HepG2 (cell line): ENCODE data around the gene BST1. TPM values are rescaled to one million over a fixed set of nuclear protein-coding genes. Genes with fewer than 3 reads are reported as not detected.

ENCODE experiments used
- BRCA1 ChIP-seq: sonication (generic); formaldehyde crosslinking; IDR thresholded peaks from 2 replicates; pipeline ENCODE4 v1.4.0; 2020; ENCODE audit warnings: missing genetic modification reagents
- CBX5 ChIP-seq: sonication (generic); formaldehyde crosslinking; IDR thresholded peaks from 2 replicates; pipeline ENCODE4 v1.4.0; 2020; ENCODE audit warnings: missing genetic modification reagents, borderline replicate concordance
- CEBPB ChIP-seq: IDR thresholded peaks from 2 replicates; pipeline ENCODE4 v1.6.1; 2011; ENCODE audit warnings: low read depth, low read length, improper control_type of control experiment, borderline replicate concordance
- FOXP1 ChIP-seq, 2 experiments: fragments of 450-650 bp in 1 of 2; IDR thresholded peaks; 2 replicates each; pipeline ENCODE4 v1.6.1; 2017 to 2018; ENCODE audit warnings: antibody characterized with exemption in 1 of 2
- JUN ChIP-seq: sonication (generic); formaldehyde crosslinking; IDR thresholded peaks from 2 replicates; pipeline ENCODE4 v1.4.0; 2020; ENCODE audit warnings: mild to moderate bottlenecking, missing genetic modification reagents
- KDM1A ChIP-seq: IDR thresholded peaks from 2 replicates; pipeline ENCODE4 v1.6.1; 2016; ENCODE audit warnings: missing compliant biosample characterization
- KLF11 ChIP-seq: IDR thresholded peaks from 2 replicates; pipeline ENCODE4 v1.6.1; 2016; ENCODE audit warnings: missing compliant biosample characterization
- MAZ ChIP-seq, 2 experiments: sonication (generic) in 1 of 2; formaldehyde crosslinking in 1 of 2; IDR thresholded peaks; 2 replicates each; pipeline versions ENCODE4 v1.5.0 to v1.6.1; 2012 to 2020; ENCODE audit warnings: low read depth in 2 of 2, mild to moderate bottlenecking in 2 of 2, borderline replicate concordance in 1 of 2, improper control_type of control experiment in 1 of 2, low read length in 1 of 2, missing genetic modification reagents in 1 of 2, moderate library complexity in 1 of 2
- MEF2D ChIP-seq: sonication (generic); formaldehyde crosslinking; IDR thresholded peaks from 2 replicates; pipeline ENCODE4 v1.5.1; 2020; ENCODE audit warnings: mild to moderate bottlenecking, missing genetic modification reagents
- NFRKB ChIP-seq: fragments of 450-650 bp; IDR thresholded peaks from 2 replicates; pipeline ENCODE4 v1.6.1; 2017
- SIX1 ChIP-seq: sonication (generic); formaldehyde crosslinking; IDR thresholded peaks from 2 replicates; pipeline ENCODE4 v1.4.0; 2020; ENCODE audit warnings: missing genetic modification reagents, borderline replicate concordance
- ZBTB7A ChIP-seq: sonication (generic); formaldehyde crosslinking; IDR thresholded peaks from 2 replicates; pipeline ENCODE4 v1.8.0; 2022; ENCODE audit warnings: mild to moderate bottlenecking, missing genetic modification reagents
- ZC3H13 ChIP-seq: sonication (generic); formaldehyde crosslinking; IDR thresholded peaks from 2 replicates; pipeline ENCODE4 v1.8.1; 2023; ENCODE audit warnings: mild to moderate bottlenecking, missing genetic modification reagents, moderate library complexity
- ZFAT ChIP-seq: sonication (generic); formaldehyde crosslinking; conservative IDR thresholded peaks from 2 replicates; pipeline ENCODE4 v1.8.1; 2023; ENCODE audit warnings: missing genetic modification reagents, inconsistent platforms
- ZFP36L2 ChIP-seq: sonication (generic); formaldehyde crosslinking; IDR thresholded peaks from 2 replicates; pipeline ENCODE4 v1.4.0; 2020; ENCODE audit warnings: missing genetic modification reagents
- ZNF235 ChIP-seq: sonication (generic); formaldehyde crosslinking; IDR thresholded peaks from 2 replicates; pipeline ENCODE4 v1.8.1; 2023; ENCODE audit warnings: mild to moderate bottlenecking, missing genetic modification reagents, borderline replicate concordance
- ZNF326 ChIP-seq: sonication (generic); formaldehyde crosslinking; IDR thresholded peaks from 2 replicates; pipeline ENCODE4 v1.4.0; 2020; ENCODE audit warnings: missing genetic modification reagents, borderline replicate concordance
- ZNF432 ChIP-seq: sonication (generic); formaldehyde crosslinking; IDR thresholded peaks from 2 replicates; pipeline ENCODE4 v1.5.0; 2020; ENCODE audit warnings: missing genetic modification reagents, mild to moderate bottlenecking, borderline replicate concordance
- ZNF577 ChIP-seq: sonication (generic); formaldehyde crosslinking; IDR thresholded peaks from 2 replicates; pipeline ENCODE4 v1.4.0; 2020; ENCODE audit warnings: mild to moderate bottlenecking, low read depth, missing genetic modification reagents, borderline replicate concordance
- ZNF703 ChIP-seq: sonication (generic); formaldehyde crosslinking; IDR thresholded peaks from 2 replicates; pipeline ENCODE4 v1.5.1; 2020; ENCODE audit warnings: missing genetic modification reagents, mild to moderate bottlenecking, moderate library complexity, borderline replicate concordance
- ZNF737 ChIP-seq: sonication (generic); formaldehyde crosslinking; IDR thresholded peaks from 2 replicates; pipeline ENCODE4 v1.5.0; 2020; ENCODE audit warnings: missing genetic modification reagents, mild to moderate bottlenecking, borderline replicate concordance
- ZNF761 ChIP-seq: sonication (generic); formaldehyde crosslinking; conservative IDR thresholded peaks from 2 replicates; pipeline ENCODE4 v1.4.0; 2020; ENCODE audit warnings: mild to moderate bottlenecking, missing genetic modification reagents
- ZNF766 ChIP-seq: sonication (generic); formaldehyde crosslinking; IDR thresholded peaks from 2 replicates; pipeline ENCODE4 v1.5.0; 2020; ENCODE audit warnings: missing genetic modification reagents, borderline replicate concordance
- ZNF850 ChIP-seq: sonication (generic); formaldehyde crosslinking; conservative IDR thresholded peaks from 2 replicates; pipeline ENCODE4 v1.9.0; 2021; ENCODE audit warnings: mild to moderate bottlenecking, missing genetic modification reagents
- polyA plus RNA-seq, 8 experiments: library from polyadenylated mRNA; depleted of rRNA in 3 of 8; stranded (reverse) in 7 of 8; unstranded in 1 of 8; fragments of >200 nt; fragmentation: Illumina TruSeq in 4 of 8; extraction: Trizol in 4 of 8; gene quantifications; 2 replicates each; pipeline versions ENCODE4 v1.2.1 to v1.2.3, GENCODE V29; 2011 to 2016; ENCODE audit warnings: low read depth in 4 of 8, missing spikeins in 1 of 8, mixed read lengths in 1 of 8; ENCODE audit not compliant: insufficient read depth in 1 of 8
- total RNA-seq, 5 experiments: library from RNA; depleted of rRNA; stranded (reverse); fragments of >200 nt; fragmentation: Illumina TruSeq; extraction: Trizol; gene quantifications; 2 replicates each; pipeline ENCODE4 v1.2.3, GENCODE V29; 2016; ENCODE audit warnings: low read depth in 1 of 5
- TF ChIP-seq, protein P1 (sequence below): sonication (generic); formaldehyde crosslinking; IDR thresholded peaks from 2 replicates; pipeline ENCODE4 v1.4.0; 2020; ENCODE audit warnings: mild to moderate bottlenecking, missing genetic modification reagents, borderline replicate concordance
- TF ChIP-seq, protein P2 (sequence below): sonication (generic); formaldehyde crosslinking; IDR thresholded peaks from 2 replicates; pipeline ENCODE4 v1.8.0; 2023; ENCODE audit warnings: mild to moderate bottlenecking, missing genetic modification reagents

Gene BST1
- total and polyA plus RNA-seq, 2 of the 13 experiments (the other 11 are each of a cell fraction or from before 2014, with no cell fraction given), result 0.09 to 0.49 TPM

DNA sequence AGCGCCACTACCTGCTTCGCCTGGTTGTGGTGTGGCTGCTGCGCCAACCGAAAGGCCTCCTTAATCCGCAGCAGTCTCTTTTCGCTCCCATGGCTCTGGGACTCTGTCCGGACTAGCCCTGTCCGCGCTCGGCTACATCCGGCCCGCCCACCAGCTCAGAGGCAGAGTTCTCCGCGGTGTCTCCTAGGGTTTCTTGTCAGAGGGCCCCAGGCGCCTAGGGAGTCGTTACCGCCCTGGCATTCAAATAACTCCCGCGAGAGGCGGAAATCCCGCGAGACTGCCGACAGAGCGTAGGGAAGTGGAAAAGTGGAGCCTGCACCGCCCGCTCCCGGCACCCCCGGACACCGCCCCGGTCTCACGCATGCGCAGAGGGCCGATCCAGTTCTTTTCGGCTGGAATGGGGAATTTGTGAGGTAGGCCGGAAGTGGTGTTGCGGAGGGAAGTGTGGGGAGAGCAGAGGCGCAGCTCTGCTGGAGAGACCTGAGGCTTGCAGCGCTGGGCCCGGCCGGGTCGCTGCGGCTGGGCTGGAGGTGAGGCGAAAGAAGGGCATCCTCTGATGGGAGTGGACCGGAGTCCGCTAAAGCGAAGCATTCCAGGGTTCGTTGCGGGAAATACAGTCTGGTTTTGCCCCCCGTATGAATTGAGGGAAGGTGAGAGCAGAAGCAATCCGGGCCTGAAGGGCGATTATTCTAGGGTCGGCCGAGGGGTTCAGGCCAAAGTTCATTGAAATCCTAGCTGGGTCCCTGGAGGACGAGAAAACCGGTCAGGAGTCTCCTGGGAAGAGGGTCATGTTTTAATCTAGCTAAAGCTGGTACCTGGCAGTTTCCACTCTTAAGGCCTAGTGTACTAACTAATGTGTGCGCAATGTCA is 21.3 kb upstream of the BST1 start, which contains the start of gene FAM200B (continued):
- TF ChIP-seq ZNF235 (CRISPR knock-in tag), result 0 out of 2 replicates have a peak, but pooled peaks have one; percentile 70
- no peak for TF ChIP-seq ZC3H13 (CRISPR knock-in tag)
- TF ChIP-seq ZNF761 (CRISPR knock-in tag), result no peak
- TF ChIP-seq ZNF737, result no peak; the same call in 1 of the 2 replicates
- no peak; the same call in 1 of the 2 replicates for TF ChIP-seq SIX1 (CRISPR knock-in tag)
- no peak for TF ChIP-seq CEBPB
- no peak for TF ChIP-seq KDM1A (CRISPR knock-in tag)
- TF ChIP-seq ZNF577 (CRISPR knock-in tag), result no peak
- no peak for TF ChIP-seq JUN (CRISPR knock-in tag)
- TF ChIP-seq, protein P1, sequence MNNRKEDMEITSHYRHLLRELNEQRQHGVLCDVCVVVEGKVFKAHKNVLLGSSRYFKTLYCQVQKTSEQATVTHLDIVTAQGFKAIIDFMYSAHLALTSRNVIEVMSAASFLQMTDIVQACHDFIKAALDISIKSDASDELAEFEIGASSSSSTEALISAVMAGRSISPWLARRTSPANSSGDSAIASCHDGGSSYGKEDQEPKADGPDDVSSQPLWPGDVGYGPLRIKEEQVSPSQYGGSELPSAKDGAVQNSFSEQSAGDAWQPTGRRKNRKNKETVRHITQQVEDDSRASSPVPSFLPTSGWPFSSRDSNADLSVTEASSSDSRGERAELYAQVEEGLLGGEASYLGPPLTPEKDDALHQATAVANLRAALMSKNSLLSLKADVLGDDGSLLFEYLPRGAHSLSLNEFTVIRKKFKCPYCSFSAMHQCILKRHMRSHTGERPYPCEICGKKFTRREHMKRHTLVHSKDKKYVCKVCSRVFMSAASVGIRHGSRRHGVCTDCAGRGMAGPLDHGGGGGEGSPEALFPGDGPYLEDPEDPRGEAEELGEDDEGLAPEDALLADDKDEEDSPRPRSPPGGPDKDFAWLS, result no peak
- TF ChIP-seq ZNF850 (CRISPR knock-in tag), result no peak
- TF ChIP-seq ZNF703, result no peak; the same call in 1 of the 2 replicates
- 0 out of 2 replicates have a peak, but pooled peaks have one; percentile 31 for TF ChIP-seq KLF11 (CRISPR knock-in tag)
- TF ChIP-seq ZFAT, result no peak
- no peak for TF ChIP-seq ZNF432 (CRISPR knock-in tag)
- TF ChIP-seq NFRKB, result no peak
- TF ChIP-seq BRCA1 (CRISPR knock-in tag), result peak; percentile 54
- peak; percentile 73; the same call in 1 of the 2 replicates for TF ChIP-seq MEF2D (CRISPR knock-in tag)
- TF ChIP-seq ZNF766, result peak; percentile 86; the same call in 1 of the 2 replicates
- TF ChIP-seq CBX5 (CRISPR knock-in tag), result peak; percentile 38; the same call in 1 of the 2 replicates
- no peak for TF ChIP-seq FOXP1 (IDR thresholded peaks at IDR 0.05)
- TF ChIP-seq FOXP1 (CRISPR knock-in tag; IDR thresholded peaks at IDR 0.05), result no peak
- TF ChIP-seq MAZ (IDR thresholded peaks at IDR 0.05; ENCODE audit: borderline replicate concordance, low read depth, low read length), result no peak
- TF ChIP-seq MAZ (CRISPR knock-in tag; IDR thresholded peaks at IDR 0.05; ENCODE audit: low read depth), result peak; percentile 54; the same call in 1 of the 2 replicates
- peak; percentile 41; the same call in 1 of the 2 replicates for TF ChIP-seq ZBTB7A (CRISPR knock-in tag)
- TF ChIP-seq, protein P2, sequence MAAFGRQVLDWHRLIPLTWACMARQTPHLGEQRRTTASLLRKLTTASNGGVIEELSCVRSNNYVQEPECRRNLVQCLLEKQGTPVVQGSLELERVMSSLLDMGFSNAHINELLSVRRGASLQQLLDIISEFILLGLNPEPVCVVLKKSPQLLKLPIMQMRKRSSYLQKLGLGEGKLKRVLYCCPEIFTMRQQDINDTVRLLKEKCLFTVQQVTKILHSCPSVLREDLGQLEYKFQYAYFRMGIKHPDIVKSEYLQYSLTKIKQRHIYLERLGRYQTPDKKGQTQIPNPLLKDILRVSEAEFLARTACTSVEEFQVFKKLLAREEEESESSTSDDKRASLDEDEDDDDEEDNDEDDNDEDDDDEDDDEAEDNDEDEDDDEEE (CRISPR knock-in tag), result no peak; the same call in 1 of the 2 replicates
- TF ChIP-seq ZFP36L2, result no peak
- TF ChIP-seq ZNF326 (CRISPR knock-in tag), result no peak
